ENCODE results near the gene DLG2.

DNA sequence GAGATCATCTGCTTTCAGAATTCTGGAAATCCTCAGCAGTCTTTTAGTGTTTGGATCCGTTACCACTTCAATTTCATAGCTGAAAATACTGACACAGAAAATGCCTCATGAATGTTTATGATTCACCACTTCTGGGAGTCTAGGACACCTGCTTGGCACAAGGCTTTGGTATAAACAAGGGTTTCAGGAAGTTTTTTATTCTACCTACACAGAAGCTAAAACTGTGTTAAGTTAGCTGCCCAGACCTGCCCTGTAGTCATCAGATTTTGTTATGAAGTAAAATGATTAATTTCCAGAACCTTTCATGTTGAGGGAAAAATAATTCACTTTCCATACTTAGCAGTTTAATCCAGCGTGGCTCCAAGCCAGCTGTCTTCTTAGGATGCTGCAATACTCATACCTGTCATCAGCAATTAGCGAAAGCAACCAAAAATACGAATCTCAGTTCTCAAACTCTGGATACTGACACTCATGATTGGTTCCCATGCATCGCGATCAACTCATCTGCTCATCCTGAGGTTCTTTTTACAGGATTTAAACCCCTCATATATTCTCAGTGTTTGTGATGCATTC is 1882.4 kb downstream of the DLG2 start:
- TF ChIP-seq TEAD4 (CRISPR knock-in tag; IDR thresholded peaks at IDR 0.05): no peak
- no peak for TF ChIP-seq CTCF (IDR thresholded peaks at IDR 0.05)
- no peak for TF ChIP-seq SOX15 (CRISPR knock-in tag; IDR thresholded peaks at IDR 0.05)

Data from WTC11 (cell line).